ENCODE results near the gene GALNT9.

DNA sequence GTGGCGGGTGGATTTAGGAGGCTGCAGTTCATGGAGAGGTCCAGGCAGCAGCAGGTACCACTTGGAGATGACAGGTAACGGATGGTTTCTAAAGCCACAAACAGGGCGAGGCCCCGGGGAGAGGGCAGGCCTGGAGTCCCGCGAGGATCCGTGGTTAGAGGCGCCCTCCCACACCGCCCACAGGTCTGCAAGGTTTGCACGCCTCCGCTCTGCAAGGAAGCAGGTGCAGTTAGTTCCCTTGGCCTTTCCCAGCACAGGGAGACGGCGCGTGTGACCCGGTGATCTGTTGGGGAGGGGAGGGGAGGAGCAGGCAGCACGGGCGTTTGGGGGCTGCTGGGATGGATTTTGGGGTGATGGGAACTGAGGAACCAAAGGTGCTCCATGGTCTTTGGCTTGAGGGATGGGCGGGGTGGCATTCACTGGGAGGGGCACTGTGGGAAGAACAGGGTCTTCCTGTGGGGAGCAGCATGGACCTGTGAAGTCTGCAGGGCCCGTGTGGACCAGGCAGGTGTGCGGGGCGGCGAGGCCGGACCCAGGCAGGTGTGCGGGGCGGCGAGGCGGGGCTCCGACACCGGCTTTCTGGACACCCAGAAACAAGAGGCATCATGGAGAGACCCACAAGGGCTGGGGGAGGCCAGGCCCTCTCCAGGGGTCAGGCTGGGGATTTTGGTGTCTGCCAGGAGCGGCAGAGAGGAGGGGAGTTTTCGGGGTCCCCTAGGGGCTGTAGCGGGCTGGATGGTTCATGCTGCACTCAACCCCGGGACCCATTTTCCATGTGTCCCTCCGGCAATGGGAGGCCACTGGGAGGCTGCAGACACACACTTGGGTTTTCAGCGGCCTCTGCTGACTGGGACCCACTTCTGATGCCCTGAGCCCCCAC lies 156.0 kb downstream of the GALNT9 start:
- TF ChIP-seq, protein P1, sequence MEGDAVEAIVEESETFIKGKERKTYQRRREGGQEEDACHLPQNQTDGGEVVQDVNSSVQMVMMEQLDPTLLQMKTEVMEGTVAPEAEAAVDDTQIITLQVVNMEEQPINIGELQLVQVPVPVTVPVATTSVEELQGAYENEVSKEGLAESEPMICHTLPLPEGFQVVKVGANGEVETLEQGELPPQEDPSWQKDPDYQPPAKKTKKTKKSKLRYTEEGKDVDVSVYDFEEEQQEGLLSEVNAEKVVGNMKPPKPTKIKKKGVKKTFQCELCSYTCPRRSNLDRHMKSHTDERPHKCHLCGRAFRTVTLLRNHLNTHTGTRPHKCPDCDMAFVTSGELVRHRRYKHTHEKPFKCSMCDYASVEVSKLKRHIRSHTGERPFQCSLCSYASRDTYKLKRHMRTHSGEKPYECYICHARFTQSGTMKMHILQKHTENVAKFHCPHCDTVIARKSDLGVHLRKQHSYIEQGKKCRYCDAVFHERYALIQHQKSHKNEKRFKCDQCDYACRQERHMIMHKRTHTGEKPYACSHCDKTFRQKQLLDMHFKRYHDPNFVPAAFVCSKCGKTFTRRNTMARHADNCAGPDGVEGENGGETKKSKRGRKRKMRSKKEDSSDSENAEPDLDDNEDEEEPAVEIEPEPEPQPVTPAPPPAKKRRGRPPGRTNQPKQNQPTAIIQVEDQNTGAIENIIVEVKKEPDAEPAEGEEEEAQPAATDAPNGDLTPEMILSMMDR (IDR thresholded peaks at IDR 0.05), result no peak
- no peak for TF ChIP-seq POLR2A (IDR thresholded peaks at IDR 0.05)

Measured in right lobe of liver (tissue), 4 donors.